GM12891 (cell line): Measurements from ENCODE around the gene KIF19.
A peak's percentile ranks its signal among the peaks of the same experiment; 100 is the strongest.

Experiments used
- DNase-seq: peaks from one replicate; pipeline ENCODE4 v3.0.0; 2011; ENCODE audit warnings: low spot score; ENCODE audit not compliant: insufficient read length
- FAIRE-seq: peaks from 2 replicates; lab custom pipeline; 2011; peaks lifted over from hg19 to GRCh38; lab: Jason Lieb, UNC
- PAX5 ChIP-seq: IDR thresholded peaks from 2 replicates; pipeline ENCODE4 v1.6.1; 2011; ENCODE audit warnings: low read length, moderate library complexity, mild to moderate bottlenecking; ENCODE audit not compliant: insufficient read depth, severe bottlenecking
- POLR2A ChIP-seq: IDR thresholded peaks from 2 replicates; pipeline ENCODE4 v1.6.1; 2011; ENCODE audit warnings: low read depth, low read length, control low read depth
- POLR2AphosphoS5 ChIP-seq: IDR thresholded peaks from 2 replicates; pipeline ENCODE4 v1.6.1; 2011; ENCODE audit warnings: low read depth, low read length, control low read depth
- POU2F2 ChIP-seq: IDR thresholded peaks from 2 replicates; pipeline ENCODE4 v1.6.1; 2011; ENCODE audit warnings: low read depth, mild to moderate bottlenecking, control low read depth, low read length, moderate library complexity
- SPI1 ChIP-seq: IDR thresholded peaks from 2 replicates; pipeline ENCODE4 v1.6.1; 2011; ENCODE audit warnings: low read depth, low read length, control low read depth
- TAF1 ChIP-seq: IDR thresholded peaks from 2 replicates; pipeline ENCODE4 v1.6.1; 2011; ENCODE audit warnings: low read depth, low read length, control low read depth

Gene KIF19

DNA sequence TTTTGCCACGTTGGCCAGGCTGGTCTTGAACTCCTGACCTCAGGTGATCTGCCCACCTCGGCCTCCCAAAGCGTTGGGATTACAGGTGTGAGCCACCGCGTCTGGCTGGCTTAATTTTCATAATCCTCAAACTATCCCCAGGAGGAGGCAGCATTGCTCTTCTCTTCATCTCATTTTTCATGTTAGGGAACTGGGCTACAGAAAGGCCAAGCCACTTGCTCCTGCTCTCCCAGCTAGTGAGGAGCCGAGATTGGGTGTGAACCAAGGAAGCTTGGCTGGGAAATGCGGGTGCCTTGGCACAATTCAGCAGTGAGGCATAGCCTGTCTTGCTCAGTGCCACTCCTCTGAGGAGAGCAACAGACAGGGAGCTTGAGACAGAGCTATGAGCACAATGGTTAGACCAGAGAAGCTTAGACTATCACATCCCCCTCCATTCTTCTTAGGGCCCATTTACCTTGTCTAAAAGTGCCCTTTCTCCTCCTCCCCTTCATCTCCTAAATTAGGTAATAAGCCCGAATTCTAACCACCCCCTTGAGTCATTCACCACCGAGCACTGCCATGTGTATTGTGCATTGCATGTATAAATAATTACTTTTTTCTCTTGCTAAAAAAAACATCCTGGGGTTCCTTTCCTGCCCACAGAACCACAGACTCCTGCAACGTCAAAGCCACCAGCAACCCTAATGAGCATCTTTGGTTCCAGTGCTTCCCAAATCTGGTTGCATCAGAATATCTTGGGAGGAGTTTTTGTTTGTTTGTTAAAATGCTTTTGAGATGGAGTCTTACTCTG, 20.0 kb upstream of the KIF19 start:
- TF ChIP-seq POU2F2 (no peak), POLR2AphosphoS5 (no peak), PAX5 (no peak), POLR2A (no peak), TAF1 (no peak), SPI1 (no peak)
- FAIRE-seq, result no peak
- DNase-seq, result no peak

- DNase-seq (no peak), FAIRE-seq (no peak)
- TF ChIP-seq POU2F2, result no peak
- TF ChIP-seq SPI1, result no peak
- no peak for TF ChIP-seq TAF1
- no peak for TF ChIP-seq POLR2A
- no peak for TF ChIP-seq POLR2AphosphoS5
- TF ChIP-seq PAX5, result no peak
Observed at GRCh38 chr17:74307984-74308773, 17.8 kb upstream of the KIF19 start.

DNA sequence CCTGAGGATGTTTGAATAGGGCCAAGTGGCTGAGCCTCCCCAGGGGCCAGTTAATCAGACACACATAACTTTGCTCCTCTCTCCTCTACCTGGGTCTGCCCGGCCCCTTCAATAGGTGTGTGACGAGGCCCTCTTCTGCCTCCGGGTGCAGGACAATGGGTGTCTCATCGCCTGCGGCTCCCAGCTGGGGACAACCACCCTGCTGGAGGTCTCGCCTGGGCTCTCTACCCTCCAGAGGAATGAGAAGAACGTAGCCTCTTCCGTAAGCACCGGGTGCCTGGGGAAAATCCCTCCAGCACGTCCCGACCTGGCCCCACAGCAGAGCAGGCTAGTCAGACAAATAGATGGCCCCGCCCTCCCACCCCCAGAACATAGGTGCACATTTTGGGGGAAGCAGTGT, 16.1 kb upstream of the KIF19 start:
- FAIRE-seq, result no peak
- TF ChIP-seq POLR2A (no peak), SPI1 (no peak), PAX5 (no peak), POU2F2 (no peak), POLR2AphosphoS5 (no peak), TAF1 (no peak)
- DNase-seq, result no peak

GRCh38 chr17:74314877-74315276, 11.1 kb upstream of the KIF19 start:
- no peak for TF ChIP-seq SPI1
- TF ChIP-seq POLR2A, result no peak
- TF ChIP-seq POU2F2, result no peak
- TF ChIP-seq TAF1, result no peak
- no peak for TF ChIP-seq POLR2AphosphoS5
- no peak for TF ChIP-seq PAX5
- FAIRE-seq (no peak), DNase-seq (no peak)

GRCh38 chr17:74316220-74316619, 9.8 kb upstream of the KIF19 start:
- DNase-seq (no peak), FAIRE-seq (no peak)
- TF ChIP-seq TAF1, result no peak
- TF ChIP-seq POLR2A, result no peak
- TF ChIP-seq POU2F2, result no peak
- no peak for TF ChIP-seq PAX5
- no peak for TF ChIP-seq SPI1
- TF ChIP-seq POLR2AphosphoS5, result no peak

- FAIRE-seq (no peak), DNase-seq (no peak)
- TF ChIP-seq POU2F2 (no peak), TAF1 (no peak), POLR2A (no peak), SPI1 (no peak)
Observed at GRCh38 chr17:74317071-74317470, 9.0 kb upstream of the KIF19 start.

GRCh38 chr17:74318391-74318790, 7.6 kb upstream of the KIF19 start:
- TF ChIP-seq POLR2A, result no peak
- TF ChIP-seq PAX5, result no peak
- TF ChIP-seq POLR2AphosphoS5, result no peak
- no peak for TF ChIP-seq SPI1
- TF ChIP-seq TAF1, result no peak
- no peak for TF ChIP-seq POU2F2
- no peak for FAIRE-seq
- no peak for DNase-seq

- DNase-seq (no peak), FAIRE-seq (no peak)
- TF ChIP-seq TAF1 (no peak), PAX5 (no peak), SPI1 (no peak), POU2F2 (no peak), POLR2AphosphoS5 (no peak), POLR2A (no peak)
Observed at GRCh38 chr17:74324521-74324920, 1.5 kb upstream of the KIF19 start.

GRCh38 chr17:74325376-74325742, 667 bp upstream of the KIF19 start:
- DNase-seq (no peak), FAIRE-seq (peak; percentile 58)
- TF ChIP-seq POLR2A, result no peak
- TF ChIP-seq POU2F2, result no peak
- TF ChIP-seq TAF1, result no peak
- TF ChIP-seq POLR2AphosphoS5, result no peak
- no peak for TF ChIP-seq SPI1
- no peak for TF ChIP-seq PAX5

DNA sequence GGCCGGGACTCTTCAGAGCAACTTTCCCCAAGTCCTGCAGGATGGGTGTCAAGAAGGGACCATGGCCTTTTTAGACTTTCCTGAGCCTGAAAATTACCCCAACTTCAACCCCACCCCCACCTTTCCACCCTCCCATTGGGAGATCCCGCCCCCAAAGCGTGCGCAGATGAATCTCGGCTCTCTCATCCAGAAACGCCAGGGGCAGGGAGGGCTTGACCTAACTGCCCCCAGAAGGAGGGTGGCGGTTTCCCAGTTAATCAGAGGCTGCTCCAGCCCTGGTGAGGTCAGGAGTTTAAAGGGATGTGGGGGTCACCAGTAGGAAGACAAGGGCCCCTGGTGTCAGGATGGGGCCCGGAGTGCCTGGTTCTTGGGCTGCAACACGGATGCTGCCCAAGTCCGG, 480 bp downstream of the KIF19 start:
- DNase-seq, result no peak
- TF ChIP-seq POU2F2, result no peak
- no peak for TF ChIP-seq TAF1
- TF ChIP-seq PAX5, result no peak
- TF ChIP-seq POLR2A, result no peak
- no peak for TF ChIP-seq SPI1
- no peak for FAIRE-seq

- no peak for DNase-seq
- TF ChIP-seq PAX5 (no peak), POLR2AphosphoS5 (no peak), POLR2A (no peak), POU2F2 (no peak), TAF1 (no peak), SPI1 (no peak)
- FAIRE-seq, result peak; percentile 16
Observed at GRCh38 chr17:74328487-74328886, 2.5 kb downstream of the KIF19 start.
